Transverse colon (tissue), 3 donors: ENCODE data around the gene USP24.

Experiments
- POLR2A ChIP-seq: fragments of 450-650 bp; IDR thresholded peaks from one replicate; pipeline ENCODE4 v1.6.1; 2016; ENCODE audit warnings: antibody characterized with exemption, mild to moderate bottlenecking, moderate library complexity
- TF ChIP-seq, protein P1 (sequence below), 5 experiments: fragments of 200-600 bp in 3 of 5; fragments of 450-650 bp in 2 of 5; sonication (generic) in 3 of 5; IDR thresholded peaks; 1 replicate in 2 of 5; 2 replicates in 3 of 5; pipeline ENCODE4 v1.5.1; 2016 to 2017; ENCODE audit warnings: antibody characterized with exemption in 5 of 5, inconsistent platforms in 3 of 5, mild to moderate bottlenecking in 2 of 5, moderate library complexity in 1 of 5

DNA sequence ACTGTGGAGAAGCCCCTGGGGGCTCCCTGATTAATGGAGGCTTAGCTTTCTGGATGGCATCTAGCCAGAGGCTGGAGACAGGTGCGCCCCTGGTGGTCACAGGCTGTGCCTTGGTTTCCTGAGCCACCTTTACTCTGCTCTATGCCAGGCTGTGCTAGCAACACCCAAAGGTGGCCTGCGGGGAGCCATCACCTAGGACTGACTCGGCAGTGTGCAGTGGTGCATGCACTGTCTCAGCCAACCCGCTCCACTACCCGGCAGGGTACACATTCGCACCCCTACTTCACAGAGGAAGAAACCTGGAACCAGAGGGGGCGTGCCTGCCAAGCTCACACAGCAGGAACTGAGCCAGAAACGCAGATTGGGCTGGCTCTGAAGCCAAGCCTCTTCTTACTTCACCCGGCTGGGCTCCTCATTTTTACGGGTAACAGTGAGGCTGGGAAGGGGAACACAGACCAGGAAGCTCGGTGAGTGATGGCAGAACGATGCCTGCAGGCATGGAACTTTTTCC, 151.0 kb downstream of the USP24 start:
- TF ChIP-seq, protein P1, sequence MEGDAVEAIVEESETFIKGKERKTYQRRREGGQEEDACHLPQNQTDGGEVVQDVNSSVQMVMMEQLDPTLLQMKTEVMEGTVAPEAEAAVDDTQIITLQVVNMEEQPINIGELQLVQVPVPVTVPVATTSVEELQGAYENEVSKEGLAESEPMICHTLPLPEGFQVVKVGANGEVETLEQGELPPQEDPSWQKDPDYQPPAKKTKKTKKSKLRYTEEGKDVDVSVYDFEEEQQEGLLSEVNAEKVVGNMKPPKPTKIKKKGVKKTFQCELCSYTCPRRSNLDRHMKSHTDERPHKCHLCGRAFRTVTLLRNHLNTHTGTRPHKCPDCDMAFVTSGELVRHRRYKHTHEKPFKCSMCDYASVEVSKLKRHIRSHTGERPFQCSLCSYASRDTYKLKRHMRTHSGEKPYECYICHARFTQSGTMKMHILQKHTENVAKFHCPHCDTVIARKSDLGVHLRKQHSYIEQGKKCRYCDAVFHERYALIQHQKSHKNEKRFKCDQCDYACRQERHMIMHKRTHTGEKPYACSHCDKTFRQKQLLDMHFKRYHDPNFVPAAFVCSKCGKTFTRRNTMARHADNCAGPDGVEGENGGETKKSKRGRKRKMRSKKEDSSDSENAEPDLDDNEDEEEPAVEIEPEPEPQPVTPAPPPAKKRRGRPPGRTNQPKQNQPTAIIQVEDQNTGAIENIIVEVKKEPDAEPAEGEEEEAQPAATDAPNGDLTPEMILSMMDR (IDR thresholded peaks at IDR 0.05) = no peak
- no peak for TF ChIP-seq POLR2A
